ENCODE data around the gene RASGRP2.
A peak's percentile ranks its signal among the peaks of the same experiment; 100 is the strongest.
"Not testable (repeated sequence)": the region's sequence is repeated elsewhere in the genome, so short reads cannot be mapped to it uniquely, and the experiment has no call there.

Gene RASGRP2

DNA sequence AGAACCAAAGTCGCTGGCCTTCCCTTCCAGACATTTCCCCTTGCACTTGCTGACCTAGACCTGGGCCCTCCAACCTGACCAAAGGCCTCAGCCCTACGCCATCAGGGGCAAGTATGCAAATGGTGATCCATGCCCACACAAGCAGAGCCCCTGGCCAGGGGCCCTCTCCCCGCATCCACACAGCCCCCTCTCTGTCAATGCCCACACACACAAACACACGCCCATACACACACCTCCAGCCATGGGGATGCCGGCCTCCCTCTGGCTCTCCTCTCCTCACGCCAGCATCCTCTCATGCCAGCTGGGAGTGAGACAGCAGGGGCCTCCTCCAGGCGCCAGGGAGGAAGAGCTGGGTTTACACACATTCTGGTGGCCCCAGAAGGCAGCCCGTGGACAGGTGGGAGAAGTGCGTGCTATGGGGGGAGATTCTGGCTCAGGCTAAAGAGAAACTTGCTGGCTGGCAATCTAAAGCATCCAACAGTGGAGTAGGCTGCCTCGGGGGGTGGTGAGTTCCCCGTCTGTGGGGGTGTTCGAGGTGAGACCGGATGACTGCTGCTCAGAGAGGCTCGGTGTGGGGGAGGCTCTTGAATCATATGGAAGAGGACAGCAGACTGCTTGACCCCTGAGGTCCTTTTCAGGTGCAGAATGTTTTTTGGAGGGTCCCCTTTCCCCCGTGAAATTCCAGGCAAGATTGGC is 25.7 kb downstream of the RASGRP2 start:
- no peak for DNase-seq (ENCODE audit: low spot score)

DNA sequence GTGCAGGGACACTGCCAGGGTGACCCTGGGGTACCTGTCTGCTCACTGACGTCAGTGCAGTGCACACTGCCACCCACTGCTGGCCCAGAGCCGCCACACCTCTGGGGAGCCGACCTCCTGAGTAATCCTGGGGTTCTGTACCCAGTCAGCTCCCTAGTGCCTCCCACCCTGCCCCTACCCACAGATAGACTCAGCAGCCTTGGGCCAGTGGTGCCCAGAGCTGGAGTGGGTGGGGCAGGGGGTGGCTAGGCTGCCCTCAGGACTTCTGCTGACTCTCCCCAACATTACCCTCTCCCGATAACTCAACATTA is 26.7 kb downstream of the RASGRP2 start:
- no peak for DNase-seq (ENCODE audit: low spot score)

DNA sequence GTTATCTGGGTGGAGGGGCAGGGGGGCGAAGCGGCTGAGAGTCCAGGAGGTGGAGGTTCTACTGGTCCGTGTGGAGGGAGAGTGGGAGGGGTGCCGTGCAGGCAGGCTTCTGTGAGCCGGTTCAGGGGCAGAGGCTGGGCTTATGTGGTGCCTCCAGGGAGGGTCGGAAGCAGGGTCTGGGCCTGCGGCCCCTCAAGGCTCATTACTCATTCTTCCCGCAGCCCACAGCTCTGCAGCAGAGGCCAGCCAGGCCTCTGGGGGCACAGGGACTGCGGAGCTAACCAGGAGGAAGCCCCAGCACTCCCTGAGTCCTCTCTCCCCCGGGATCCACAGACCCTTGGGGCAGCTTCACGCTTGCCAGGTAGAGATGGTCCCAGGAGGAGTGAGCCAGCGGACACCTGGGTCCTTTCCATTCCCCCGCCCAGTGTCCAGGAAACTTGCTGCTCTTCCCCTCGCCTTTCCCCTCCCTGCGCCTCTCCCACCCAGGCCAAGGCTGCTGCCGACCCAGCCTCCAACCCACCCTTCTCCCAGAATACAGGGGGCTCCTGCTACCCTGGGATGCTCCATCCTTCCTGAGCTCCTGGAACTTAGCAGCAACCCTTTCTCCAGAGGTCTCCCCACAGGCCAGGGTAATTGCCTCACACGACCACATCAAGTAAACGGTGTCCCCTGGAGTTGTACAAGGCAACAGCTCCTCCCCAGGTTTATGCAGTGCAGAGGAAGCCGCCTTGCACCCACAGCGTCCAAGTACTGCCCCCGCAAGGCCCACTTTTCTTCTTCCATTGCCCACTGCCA is 27.3 kb downstream of the RASGRP2 start:
- no peak for DNase-seq (ENCODE audit: low spot score)

DNA sequence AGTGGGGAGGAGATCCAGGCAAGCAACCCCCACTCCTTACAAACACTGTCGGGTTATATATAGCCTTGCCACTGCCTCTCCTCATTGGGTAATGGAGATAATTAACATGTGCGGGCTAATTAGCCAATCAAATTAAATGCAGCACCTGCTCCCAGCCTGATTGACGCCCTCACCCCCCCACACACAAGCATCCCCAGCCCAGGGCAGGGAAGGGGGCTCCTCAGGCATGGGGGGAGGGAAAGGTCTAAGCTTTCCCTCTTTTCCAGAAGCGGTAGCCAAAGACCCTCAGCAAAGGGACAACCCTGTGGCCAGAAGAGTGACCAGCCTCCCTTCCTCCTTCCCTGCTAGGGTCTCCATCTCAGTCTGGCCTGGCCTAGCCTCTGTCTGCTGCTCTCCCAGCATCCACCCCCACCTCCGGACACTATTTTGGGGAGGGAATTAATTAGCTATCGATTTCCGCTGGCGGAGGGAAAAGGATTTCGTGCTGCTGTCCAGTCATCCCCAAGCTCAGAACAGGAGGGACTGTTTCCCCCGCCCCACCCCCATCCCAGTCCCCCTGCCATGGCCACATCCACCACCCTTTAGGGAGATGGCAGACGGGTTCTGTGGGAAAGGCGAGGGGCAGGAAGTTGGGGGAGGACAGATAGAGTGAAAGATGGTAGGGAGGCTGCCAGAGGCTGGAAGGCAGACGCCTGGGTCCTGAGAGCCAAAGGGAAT is 28.0 kb downstream of the RASGRP2 start:
- no peak for DNase-seq (ENCODE audit: low spot score)

DNA sequence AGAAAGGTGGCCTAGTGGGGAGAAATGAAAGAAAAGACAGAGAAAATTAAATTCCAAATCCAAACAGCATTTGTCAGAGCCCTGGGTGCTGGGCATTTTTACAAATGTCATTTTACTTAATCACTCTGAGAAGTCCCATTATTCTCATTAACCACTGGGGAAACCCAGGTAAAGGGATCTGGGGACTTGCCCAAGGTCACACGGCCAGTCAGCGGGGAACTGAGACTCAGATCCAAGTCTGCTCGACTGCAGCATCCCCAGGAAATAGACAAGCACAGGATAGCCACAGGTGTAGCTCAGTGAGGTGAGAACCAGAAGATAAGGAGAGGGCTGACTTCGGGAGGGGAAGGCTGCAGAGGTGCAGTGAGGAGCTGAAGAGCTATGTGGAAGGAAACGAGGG is 28.8 kb downstream of the RASGRP2 start:
- DNase-seq (ENCODE audit: low spot score) = no peak

DNA sequence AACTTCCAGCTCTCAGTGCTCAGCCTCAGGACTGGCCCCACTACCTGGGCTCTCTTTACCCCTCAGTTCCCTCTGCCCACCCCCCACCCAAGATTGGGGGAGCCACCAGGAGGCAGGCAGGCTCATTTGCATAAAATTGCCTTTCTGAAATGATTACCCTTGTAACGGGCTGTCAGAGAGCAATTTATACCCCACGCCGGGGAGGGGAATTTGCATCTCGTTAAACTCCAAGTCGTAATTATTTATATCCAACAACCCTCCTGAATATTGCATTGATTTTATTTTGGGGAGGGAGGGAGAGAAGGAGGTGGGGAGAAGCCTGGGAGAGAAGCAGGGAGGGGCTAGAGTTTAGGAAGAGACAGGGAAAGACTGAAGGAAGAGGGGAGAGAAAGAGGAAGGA is 29.3 kb downstream of the RASGRP2 start:
- DNase-seq (ENCODE audit: low spot score) = no peak

DNA sequence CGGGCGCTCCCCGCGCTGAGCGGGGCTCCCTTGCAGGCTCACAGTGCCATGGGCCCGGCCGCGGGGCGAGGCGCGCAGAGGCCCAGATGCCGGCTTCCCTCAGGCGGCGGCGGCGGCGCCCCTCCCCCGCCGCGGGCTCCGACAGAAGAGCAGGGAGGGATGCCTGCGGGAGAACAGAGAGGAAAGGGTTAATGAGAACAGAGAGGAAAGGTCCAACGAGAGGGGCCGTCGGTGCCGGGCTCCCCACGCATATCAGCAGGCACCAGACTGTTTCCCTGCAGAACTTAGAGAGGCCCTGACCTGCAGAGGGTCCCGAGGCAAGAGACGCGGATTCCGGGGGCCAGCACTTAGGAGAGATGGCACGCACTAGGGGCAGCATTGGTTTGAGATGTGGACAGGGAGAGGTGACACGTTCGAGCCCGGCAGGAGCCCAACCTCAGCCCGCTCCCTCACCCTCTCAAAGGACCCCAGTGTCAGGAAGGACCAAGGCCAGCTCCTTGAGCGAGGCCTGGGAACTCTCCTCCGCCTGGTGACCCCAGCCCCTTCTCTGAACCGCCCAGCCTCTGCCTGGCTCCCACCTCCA is 30.1 kb downstream of the RASGRP2 start:
- no peak for DNase-seq (ENCODE audit: low spot score)

DNA sequence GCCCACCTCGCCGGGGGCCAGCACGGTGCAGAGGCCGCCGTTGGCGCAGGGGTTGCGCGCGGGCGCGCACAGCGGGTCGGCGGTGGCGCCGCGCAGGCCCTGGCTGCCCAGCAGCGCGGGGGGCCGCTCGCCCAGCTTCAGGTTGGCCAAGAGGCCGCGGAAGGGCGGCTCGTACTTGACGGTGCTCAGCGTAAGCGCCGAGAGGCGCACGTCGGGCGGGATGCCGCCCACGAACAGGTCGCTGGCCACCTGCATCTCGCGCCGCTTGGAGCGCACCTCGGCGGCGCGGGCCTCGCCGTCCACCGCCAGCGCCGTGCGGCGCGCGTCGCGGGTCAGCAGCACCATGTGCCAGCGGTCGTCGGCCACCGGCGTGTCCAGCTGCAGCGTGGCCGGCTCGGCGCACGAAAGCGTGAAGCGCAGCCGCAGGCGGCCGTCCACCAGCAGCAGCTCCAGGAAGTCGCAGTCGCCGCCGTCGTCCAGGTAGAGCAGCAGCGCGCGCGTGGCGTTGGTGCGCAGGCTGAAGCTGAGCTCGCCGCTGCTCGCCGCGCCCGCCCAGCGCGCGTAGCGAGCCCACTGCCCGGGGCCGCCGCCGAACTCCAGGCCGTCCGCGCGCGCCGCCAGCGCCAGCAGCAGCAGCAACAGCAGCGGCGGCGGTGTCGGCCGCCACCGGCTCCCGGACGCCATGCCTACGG is 30.8 kb downstream of the RASGRP2 start:
- DNase-seq (ENCODE audit: low spot score) = peak; percentile 74

DNA sequence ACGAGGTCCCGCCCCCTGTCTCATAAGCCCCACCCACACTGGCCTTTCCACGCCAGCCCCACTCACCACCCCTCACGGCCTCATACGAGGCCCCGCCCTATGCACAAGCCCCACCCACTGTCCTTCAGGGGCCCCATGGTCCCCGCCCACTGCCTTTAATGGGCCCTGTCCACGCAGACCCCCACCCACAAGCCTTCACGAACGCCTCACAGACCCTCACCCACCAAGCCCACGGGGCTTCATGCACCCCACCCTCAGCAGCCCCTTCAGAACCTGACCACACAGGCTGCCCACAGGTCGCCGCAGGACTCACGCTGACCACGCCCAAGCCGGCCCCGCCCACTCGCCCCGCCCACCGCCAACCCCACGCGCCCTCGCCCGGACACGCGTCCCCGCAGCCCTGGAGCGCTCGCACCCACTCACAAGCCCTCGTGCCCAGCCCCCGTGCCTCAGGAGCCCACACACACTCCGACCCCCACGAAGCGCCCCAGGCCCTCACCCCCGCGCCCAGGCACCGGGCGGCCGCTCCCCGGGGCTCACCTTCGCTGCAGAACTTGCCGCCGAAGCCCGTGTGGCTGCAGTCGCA is 31.4 kb downstream of the RASGRP2 start:
- DNase-seq (ENCODE audit: low spot score) = no peak

DNA sequence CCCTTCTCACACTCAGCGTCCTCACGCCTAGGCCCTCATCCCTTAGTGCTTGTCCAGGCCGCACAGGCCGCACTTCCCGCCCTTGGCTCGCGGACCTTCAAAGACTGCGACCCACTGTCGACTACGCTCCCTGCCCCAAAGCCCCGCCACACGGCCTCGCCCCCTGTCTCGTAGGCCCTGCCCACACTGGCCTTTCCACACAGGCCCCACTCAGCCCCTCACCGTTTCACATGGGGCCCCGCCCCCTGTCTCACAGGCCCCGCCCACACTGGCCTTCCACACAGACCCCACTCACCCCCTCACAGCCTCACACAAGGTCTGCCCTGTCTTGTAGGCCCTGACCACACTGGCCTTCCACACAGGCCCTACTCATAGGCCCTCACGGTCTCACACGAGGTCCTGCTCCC is 32.0 kb downstream of the RASGRP2 start:
- no peak for DNase-seq (ENCODE audit: low spot score)

DNA sequence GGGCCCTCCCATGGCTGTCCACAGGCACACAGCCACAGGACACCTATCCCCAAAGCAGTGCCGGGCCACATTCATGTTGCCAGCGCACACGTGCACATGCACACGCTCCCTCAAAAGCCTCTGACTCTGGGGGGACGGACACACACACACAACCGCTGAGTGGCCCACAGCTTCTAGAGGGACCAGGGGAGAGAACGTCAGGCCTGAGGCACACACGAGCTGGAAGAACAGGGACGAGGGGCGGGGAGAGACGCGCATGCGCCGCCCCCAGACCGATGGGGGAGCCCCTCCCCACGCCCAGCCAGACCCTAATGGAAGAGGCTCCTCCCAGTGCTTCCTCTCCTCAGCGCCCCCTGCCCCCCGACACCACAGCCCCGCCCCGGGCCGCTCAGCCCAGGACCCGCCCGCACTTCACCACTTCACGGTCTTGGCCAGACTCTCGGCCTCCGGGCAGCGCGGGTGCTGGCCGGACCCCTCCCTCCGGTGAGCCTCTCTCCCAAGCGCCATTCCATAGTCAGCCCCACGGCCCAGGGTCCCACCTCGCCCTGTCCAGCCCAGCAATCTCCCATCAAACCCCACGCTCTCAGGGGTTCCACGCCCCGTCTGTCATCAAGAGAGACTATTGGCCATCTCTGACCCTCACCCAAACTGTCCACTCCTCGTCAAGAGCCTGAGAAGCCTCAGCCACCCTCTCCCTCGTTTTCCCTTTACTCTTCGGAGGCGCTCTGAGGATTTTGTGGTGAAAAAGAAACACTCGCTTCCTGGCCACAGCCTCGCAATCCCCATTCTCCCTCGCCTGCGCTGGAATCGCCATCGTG is 32.6 kb downstream of the RASGRP2 start:
- DNase-seq (ENCODE audit: low spot score) = no peak

DNA sequence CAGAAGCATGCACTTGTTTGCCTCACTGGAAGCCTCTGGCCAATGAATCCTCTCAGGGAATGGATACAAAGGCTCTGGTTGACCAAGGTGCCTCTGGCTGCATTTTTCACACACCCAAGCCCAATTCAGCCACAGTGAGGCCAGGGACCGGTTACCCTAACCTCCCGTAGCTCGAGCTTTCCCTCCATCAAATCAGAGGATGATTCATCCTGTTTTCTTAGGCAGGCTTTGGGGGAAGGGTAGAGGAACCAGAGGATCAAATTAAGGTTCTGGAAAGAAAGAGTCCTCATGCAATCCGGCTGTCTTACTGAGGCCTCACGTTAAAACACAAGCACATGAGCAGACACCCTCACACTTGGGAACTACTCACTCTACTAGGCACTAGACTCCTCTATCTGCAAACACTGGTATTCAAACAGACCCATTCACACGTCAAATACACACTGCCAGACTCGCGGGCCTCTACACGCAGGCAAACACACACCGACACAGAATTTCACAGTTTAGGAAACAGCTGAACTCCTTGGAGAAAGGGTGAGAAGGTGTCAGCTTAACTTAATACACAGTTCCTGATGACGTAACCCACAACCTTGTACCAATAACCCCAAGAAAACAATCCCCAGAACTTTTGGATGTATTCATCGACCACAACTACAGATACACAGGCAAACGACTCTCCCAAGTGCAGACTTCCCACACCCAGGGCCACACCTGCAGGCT is 33.4 kb downstream of the RASGRP2 start:
- DNase-seq (ENCODE audit: low spot score) = no peak

DNA sequence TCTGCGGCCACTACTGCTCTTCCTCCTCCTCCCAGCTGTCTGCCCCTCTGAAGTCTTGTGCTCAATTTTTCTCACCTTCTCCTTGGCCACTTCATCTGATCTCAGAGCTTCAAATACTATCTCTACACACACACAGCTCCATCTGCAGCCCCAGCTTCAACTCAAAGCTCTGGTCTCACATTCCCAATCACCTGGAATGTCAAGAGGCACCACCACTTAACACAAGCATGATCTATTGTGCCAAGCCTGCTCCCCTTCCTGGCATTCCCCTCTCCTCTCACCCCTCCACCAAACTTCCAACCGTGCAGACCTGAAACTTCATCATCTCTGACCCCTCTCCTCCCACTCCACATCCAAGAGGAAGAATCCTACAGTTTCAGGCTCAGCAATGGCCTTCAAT is 38.4 kb downstream of the RASGRP2 start:
- DNase-seq (ENCODE audit: low spot score) = no peak

DNA sequence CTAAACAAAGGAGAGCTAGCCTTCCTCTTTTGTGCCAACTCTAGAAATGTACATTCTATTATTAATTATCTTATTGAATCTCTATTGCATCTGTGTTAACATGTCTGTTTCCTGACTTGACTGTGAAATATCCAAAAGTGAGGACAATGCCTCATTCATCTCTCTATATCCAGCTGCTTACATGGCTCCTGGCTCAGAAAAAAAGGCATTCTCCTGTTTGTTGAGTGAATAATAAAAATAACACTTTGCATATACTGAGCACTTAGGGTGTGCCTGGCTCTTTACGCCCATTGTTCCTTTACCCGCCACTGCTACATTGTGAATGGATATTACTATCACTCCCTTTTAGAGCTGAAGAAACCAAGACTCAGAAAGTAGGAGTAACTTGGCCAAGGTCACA is 40.9 kb downstream of the RASGRP2 start:
- no peak for DNase-seq (ENCODE audit: low spot score)

DNA sequence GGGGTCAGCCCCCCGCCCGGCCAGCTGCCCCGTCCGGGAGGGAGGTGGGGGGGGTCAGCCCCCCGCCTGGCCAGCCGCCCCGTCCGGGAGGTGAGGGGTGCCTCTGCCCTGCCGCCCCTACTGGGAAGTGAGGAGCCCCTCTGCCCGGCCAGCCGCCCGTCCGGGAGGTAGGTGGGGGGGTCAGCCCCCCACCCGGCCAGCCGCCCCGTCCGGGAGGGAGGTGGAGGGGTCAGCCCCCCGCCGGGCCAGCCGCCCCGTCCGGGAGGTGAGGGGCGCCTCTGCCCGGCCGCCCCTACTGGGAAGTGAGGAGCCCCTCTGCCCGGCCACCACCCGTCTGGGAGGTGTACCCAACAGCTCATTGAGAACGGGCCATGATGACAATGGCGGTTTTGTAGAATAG is 42.0 kb downstream of the RASGRP2 start:
- DNase-seq (ENCODE audit: low spot score) = not testable (repeated sequence)

DNA sequence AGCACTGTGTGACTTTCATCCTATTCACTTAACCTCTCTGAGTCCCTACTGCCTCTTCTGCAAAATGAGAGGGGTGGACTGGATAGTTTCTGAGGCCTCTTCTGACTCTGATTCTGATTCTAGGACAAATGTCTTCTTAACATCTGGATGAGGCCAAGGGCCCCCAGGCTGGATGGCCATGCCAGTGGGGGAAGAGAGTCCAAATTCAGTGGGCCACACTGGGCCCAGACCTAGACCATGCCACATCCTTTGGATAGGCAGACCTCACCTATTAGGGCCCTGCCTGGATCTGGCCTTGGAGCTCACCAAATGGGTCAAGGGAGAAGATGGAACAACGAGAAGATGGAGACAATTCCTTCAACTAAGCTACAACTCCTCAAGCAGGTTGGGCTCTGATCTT is 45.5 kb downstream of the RASGRP2 start:
- DNase-seq (ENCODE audit: low spot score) = no peak

DNA sequence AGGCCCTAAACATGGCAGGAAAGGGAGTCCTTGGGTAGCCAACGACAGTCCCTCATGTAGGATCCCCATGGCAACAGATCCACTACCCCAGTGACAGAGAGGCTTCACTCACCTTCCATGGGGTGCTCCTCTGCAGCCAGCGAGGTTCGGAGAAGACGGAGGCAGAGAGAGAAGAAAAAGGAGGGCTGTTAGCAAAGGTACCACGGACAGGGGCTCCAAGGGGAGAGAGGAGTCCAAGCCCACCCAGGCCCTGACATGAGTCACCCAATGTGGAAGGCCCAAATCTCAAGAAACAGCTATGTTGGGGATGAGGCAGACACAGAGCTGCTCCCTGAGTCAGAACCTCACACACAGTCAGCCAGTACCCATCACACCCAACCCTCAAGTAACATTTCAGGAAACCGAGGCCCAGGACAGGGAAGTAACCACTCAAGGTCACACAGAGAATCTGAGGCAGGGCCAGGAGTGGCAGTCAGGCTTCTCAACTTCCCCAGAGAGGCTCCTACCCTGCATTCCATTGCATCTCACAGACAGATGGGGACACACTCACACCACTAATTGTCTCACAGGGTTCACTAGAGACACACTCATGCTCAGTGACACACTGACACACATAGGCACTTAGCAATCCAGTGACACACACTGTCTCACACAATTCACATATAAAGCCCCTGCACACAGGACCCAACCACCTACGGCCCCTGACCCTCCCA is 46.1 kb downstream of the RASGRP2 start:
- DNase-seq (ENCODE audit: low spot score) = no peak

DNA sequence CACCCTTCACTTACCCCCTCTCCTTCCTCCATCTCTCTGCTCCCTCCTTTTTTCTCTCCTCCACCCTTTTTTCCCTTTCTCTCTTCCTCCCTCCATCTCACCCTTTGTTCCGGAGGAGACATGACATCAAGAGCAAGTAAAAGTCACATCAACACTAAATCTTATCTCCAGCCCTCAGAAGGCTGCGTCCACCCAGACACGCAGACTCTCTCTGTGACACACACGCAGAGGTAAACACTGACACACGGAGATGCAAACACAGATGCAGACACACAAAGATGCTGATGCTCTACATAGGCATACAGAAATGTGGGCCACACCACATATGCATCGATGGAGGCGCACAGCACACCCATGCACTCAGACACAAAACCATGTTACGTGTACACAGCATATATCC is 47.9 kb downstream of the RASGRP2 start:
- DNase-seq (ENCODE audit: low spot score) = no peak

DNA sequence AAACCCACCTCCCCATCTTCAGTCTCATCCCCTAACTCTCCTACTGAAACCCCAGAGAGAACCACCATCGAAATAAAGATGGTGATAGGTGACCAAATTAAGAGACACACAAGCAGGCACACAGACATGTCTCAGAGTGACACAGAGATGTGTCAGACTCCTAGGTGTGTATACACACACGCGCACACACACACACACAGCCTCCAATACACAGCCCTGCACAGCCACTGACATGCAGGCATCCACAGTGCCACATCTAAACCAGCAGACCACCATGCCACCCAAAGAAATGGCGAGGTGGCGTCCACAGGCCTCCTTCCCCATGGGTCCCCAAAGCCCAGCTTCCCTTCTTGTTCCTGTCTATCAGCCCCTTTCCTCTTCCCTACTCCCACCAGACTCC is 48.4 kb downstream of the RASGRP2 start:
- DNase-seq (ENCODE audit: low spot score) = no peak
